ENCODE results near the gene SUPV3L1.

SUPV3L1 gene

DNA sequence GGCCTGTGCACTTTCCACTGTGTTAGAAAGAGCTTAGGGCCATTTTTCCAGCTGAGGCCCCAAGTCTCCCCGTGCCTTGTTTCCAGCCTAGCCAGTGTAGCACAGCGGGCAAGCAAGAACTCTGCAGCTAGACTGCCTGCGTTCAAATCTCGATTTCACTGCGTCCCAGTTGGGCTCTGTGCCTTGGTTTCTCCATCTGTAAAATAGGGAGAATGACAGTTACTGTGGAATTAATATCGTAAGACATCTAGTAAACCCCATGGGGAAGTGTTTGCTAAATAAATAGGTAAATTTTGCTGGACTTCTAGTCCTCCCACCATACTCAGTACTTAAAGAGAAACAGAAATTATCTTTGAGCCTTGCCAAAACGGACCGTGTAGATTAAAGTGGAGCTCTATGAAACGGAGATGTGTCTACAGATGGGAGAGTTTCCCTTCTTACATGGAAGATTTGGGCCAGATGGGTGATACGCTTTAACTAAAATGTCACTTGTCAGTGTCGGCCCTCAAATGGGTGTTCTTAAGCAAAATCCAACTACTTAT lies 36.6 kb downstream of the SUPV3L1 start:
- no peak for DNase-seq (ENCODE audit: low spot score)

GRCh38 chr10:69217119-69217754 lies 37.2 kb downstream of the SUPV3L1 start:
- TF ChIP-seq, protein P1, sequence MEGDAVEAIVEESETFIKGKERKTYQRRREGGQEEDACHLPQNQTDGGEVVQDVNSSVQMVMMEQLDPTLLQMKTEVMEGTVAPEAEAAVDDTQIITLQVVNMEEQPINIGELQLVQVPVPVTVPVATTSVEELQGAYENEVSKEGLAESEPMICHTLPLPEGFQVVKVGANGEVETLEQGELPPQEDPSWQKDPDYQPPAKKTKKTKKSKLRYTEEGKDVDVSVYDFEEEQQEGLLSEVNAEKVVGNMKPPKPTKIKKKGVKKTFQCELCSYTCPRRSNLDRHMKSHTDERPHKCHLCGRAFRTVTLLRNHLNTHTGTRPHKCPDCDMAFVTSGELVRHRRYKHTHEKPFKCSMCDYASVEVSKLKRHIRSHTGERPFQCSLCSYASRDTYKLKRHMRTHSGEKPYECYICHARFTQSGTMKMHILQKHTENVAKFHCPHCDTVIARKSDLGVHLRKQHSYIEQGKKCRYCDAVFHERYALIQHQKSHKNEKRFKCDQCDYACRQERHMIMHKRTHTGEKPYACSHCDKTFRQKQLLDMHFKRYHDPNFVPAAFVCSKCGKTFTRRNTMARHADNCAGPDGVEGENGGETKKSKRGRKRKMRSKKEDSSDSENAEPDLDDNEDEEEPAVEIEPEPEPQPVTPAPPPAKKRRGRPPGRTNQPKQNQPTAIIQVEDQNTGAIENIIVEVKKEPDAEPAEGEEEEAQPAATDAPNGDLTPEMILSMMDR (IDR thresholded peaks at IDR 0.05; ENCODE audit: extremely low read depth, missing control alignments) = no peak
- no peak for DNase-seq (ENCODE audit: low spot score)

More for the DNA sequence above, 36.6 kb downstream of the SUPV3L1 start:
- TF ChIP-seq, protein P1 (IDR thresholded peaks at IDR 0.05; ENCODE audit: extremely low read depth, missing control alignments) = no peak

GRCh38 chr10:69218831-69219230 lies 38.8 kb downstream of the SUPV3L1 start:
- TF ChIP-seq, protein P1 (IDR thresholded peaks at IDR 0.05; ENCODE audit: extremely low read depth, missing control alignments) = no peak
- no peak for DNase-seq (ENCODE audit: low spot score)

- TF ChIP-seq, protein P1 (IDR thresholded peaks at IDR 0.05; ENCODE audit: extremely low read depth, missing control alignments) = no peak
- no peak for DNase-seq (ENCODE audit: low spot score)
These were observed 40.0 kb downstream of the SUPV3L1 start, which contains the start of gene HKDC1 for GRCh38 chr10:69220041-69220451. HKDC1 (plus strand) TSS chr10:69220332; CDS start chr10:69220436, 104 bp downstream.

DNA sequence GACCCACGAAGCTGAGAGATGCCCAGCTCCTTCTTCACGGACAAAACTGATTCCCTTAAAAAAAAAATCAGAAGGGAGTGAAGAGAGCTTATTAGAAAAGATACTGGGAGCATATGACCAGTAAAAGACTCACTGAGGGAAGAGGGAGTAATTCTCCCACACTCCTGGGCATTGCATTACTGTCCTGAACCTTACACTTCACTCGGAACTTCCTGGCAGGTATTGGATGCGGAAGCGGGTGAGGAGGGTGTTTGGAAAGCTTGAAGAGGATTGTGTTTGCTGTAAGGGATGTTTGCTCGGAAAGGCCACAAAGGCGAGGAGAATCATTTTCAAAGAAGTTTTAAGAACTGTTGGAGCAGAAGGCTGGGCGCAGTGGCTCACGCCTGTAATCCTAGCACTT lies 40.5 kb downstream of the SUPV3L1 start:
- DNase-seq (ENCODE audit: low spot score) = no peak
- TF ChIP-seq, protein P1 (IDR thresholded peaks at IDR 0.05; ENCODE audit: extremely low read depth, missing control alignments) = no peak

GRCh38 chr10:69222157-69223027 lies 42.4 kb downstream of the SUPV3L1 start:
- peak; percentile 84 for DNase-seq (ENCODE audit: low spot score)
- TF ChIP-seq, protein P1 (IDR thresholded peaks at IDR 0.05; ENCODE audit: extremely low read depth, missing control alignments) = no peak

DNA sequence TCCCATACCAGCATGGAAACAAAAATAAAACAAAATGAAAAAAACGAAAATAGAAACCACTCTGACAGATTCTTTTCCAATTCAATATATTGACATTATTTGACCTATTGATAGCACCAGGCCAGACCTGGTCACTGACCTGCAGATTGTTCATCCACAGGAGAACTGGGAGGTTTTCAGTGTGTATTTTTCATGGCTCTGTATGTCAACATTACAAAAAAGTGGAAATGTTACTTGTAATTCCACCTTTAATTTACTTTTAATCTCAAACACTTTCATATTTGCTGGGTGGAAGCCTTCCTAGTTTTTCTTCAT lies 43.0 kb downstream of the SUPV3L1 start:
- TF ChIP-seq, protein P1 (IDR thresholded peaks at IDR 0.05; ENCODE audit: extremely low read depth, missing control alignments) = no peak
- DNase-seq (ENCODE audit: low spot score) = no peak
